Stimulated activated CD4-positive, alpha-beta T cell treated with anti-CD3 and anti-CD28 coated beads, Interleukin-12 subunit alpha, Interleukin-12 subunit beta, amount 100 ng/mL, for 24 hours (primary cell): ENCODE measurements around the gene HBP1.
"Not testable (repeated sequence)": the region's sequence is repeated elsewhere in the genome, so short reads cannot be mapped to it uniquely, and the experiment has no call there.

Experiments used
- DNase-seq, 2 experiments: peaks; one replicate each; pipeline ENCODE4 v3.0.0-alpha.2; 2020; ENCODE audit warnings: low read depth in 2 of 2

Gene HBP1

DNA sequence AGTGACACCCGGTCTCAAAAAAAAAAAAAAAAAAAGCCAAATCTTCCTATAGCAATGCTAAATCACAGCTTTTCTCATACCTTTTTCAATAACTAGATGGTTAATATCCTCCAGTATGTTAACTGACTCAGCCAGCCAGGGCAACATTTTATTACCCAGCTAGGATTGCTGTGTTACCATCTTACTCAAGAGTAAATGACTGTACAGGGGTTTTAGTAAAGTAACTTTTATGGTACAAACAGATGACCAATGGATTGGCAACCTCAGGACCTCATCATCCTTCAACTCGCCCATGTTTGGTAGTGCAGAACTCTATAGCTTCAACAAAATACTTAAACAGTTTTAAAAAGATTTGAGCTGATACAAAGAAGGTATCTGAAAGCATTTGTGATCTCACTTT is 59.5 kb downstream of the HBP1 start:
- DNase-seq, result no peak

DNA sequence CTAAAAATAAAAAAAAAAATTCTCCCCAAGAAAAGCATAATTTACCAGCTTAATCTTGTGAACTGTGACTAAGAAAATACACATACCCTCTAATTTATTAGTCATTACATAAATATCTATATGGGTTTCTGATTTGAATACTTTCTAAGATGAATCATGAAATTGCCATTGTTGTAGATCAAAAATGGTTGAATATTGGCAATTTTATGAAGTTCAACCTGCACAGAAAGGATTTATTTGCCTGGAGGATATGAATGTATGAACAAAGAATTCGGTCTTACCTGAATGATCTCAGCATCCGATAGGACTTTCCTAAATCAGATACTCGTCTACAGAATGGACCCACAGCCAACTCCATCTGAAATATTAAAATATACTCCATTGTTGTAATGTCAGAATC is 61.5 kb downstream of the HBP1 start:
- no peak for DNase-seq

DNA sequence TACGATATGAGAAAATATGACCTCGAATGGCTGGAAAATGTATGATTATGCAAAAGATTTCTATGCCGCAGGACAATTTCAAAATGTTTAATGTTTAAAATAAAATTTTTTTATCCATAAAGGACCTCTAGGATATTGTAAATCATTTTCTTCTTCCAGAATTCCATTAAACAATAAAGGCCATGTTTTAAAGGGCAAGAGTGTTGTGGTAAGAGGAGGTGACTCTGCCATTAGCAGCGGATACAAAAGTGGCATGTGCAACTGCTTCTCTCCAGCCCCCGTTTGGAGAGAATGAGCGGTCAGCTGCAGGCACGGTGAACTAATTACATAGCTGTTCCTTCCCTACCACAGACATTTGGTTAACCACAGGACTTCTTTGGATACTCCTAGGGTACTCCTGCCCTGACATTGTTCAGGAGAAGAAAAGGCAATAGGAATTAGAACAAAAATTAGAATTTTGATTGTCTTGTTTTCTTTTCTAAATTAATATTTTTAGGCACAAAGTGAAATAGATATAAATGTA is 63.8 kb downstream of the HBP1 start:
- DNase-seq, result no peak

DNA sequence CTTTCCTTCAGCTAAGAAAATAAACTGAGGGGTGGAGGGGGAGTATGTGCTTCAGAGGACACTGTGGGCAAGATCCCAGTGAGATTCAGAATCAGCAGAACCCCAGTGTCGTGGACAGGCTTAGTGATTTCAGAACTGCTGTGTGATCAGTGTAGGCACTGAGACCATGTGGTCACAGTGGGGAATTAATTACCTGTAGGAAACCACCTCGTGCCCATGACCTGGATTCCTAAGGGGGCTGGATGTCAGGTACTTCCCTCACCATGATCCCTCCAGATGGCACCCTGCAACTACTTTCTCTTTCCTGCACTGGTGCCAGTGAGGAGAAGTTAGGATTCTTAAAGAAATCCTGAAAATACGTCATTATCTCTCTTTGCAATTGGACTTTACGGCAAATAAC is 64.4 kb downstream of the HBP1 start:
- DNase-seq, result no peak

DNA sequence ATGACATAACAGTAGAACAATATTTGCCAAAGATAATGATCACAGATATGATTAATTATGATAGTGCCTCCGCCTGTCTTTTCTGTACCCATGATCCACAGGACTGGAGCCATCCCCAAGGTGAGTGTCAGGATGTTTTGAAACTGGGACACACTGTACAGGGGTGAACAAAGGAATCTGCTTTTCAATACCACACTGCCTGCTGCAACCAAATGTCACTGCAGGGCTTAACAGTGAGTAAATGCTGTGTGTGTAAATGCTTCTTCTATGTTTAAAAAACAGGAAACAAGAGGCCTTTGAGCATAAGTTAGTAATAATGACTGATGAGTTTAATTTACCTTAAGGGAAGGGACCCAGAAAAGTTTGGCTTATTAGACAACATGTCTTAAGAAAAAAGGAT is 65.2 kb downstream of the HBP1 start:
- DNase-seq, result no peak

DNA sequence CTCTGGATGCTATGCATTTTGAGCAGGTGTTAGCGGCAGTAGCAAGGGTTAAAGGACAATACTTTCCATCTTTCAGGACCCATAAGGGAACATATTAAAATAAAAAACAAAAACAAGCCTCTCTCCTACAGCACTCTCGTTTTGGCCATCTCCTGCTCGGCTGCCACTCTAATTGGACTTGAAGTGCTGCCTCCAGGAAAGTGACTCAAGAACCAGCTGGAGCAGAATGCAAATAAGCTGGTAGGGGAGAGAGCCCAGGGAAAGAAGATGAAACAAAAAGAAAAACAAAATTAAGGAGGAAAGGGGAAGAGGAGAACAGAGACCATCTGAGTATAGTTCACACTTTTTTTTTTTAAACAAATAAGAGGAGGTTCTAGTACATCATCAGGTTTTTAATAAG is 65.6 kb downstream of the HBP1 start:
- no peak for DNase-seq

DNA sequence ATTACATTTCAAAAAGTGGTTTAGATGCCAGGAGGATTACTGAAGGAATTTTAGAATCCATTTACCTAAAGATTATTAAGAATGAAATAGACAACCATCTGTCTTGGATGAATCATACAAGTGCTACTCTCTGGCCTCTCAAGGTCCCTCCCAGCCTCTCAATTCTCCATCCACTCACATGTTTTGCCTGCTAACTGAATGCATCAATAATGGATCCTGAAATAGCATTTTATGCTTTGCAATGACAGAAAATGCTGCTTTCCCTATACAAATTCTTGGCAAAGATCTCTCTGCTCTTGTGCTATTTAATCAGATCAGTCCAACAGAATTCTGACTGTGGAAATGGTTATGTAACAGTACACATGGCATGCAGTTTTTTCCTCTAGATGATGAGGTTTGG is 68.1 kb downstream of the HBP1 start:
- no peak for DNase-seq

DNA sequence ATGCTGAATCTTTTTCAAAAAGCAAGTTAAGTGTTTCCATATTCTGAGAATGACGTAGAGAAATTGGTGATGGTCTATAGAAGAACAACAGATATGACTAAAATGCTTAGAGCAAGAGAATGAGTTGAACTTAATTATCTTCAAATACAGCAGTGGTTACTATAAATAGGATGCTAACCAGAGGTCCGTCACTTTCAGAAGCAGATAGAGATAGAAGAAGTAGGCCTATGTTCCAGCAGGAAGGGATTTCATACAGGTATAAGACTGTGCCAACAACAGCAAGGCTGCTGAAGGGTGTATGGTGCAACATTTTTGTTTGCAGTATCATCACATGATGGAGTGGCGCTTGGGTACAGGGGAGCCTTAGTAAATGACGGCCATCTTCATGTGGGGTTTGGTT is 68.6 kb downstream of the HBP1 start:
- DNase-seq, result no peak

DNA sequence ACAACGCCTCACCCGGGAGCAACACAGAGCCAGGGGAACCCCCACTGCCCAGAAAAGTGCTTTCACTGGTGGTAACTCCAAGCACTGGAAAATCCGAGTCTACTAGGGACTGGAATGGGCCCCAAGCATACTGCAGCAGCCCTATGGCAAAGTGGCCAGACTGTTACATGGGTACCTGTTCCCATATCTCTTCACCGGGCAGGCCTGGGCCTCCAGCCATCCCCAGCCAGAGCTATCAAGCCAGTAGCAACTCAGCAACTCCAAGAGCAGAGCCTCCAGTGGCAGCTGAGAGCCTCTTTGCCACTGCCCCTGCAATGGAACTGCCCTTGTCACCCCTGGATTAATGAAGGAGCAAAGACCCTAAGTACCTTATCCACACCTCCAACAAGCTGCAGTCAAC is 73.5 kb downstream of the HBP1 start:
- no peak for DNase-seq

DNA sequence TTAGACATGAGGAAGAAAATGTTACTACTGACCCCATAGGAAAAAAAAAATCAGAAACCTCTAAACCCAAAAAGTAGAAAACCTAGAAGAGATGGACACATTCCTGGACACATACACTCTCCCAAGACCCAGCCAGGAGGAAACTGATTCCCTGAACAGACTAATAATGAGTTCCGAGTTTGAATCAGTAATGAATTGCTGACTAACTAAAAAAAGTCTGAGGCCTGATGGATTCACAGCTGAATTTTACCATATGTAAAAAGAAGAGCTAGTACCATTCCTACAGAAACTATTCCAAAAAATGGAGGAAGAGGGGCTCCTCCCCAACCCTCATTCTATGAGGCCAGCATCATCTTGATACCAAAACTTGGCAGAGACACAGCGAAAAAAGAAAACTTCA is 75.8 kb downstream of the HBP1 start:
- no peak for DNase-seq

DNA sequence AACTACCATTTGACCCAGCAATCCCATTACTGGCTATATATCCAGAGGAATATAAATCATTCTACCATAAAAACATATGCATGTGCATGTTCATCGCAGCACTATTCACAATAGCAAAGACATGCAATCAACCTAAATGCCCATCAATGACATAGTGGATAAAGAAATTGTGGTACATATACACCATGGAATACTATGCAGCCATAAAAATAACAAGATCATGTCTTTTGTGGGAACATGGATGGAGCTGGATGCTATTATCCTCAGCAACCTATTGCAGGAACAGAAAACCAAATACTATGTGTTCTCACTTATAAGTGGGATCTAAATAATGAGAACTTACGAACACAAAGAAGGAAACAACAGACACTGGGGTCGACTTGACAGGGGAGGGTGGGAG is 78.0 kb downstream of the HBP1 start:
- DNase-seq, result not testable (repeated sequence)

DNA sequence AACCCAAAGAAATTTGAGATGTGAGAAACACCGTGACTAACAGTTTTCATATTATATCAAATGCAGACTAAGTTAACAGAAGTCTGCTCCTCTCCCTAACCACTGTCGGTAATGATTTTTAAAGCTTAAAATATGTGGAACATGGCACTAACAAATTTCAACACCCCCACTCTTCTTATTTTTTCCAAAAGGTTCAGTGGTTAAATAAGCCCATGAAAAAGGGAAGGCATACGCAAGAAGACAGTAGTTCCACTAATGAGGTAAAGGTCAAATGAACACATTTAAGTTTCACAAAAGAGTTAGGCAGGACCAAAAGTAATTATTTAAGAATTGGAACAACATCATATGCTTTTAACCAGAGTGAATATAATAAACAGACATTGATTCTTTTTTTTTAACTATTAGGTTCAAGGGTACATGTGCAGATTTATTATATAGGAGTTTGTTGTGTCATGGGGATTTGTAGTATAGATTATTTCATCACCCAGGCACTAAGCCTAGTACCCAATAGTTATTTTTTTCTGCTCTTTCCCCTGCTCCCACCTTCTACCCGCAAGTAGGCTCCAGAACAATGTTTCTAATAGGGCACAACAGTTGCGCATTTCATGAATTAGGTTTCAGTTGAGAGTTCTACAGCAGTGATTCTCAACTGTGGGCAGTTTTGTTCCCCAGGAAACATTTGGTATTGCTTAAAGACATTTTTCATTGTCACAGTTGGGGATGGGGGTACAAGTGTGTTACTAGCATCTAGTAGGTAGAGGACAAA is 79.9 kb downstream of the HBP1 start:
- no peak for DNase-seq

DNA sequence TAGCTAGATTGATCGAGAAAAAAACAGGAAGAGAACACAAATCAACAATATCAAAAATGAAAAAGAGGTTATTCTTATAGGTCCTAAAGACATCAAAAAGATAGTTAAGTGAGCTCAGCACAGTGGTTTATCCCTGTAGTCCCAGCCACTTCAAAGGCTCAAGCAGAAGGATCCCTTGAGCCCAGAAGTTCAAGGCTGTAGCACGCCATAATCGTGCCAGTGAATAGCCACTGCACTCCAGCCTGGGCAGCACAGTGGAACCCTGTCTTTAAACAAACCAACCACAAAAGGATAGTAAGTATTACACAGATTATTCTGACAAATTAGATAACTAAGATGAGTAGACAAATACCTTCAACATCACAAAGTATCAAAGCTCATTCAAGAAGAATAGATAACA is 83.2 kb downstream of the HBP1 start:
- DNase-seq, result no peak
